Measurements from ENCODE around the gene ZNF556. TPM values are rescaled to one million over a fixed set of nuclear protein-coding genes. Genes with fewer than 3 reads are reported as not detected.

Gene ZNF556
- polyA plus RNA-seq, 6 donors from 2014 or later = not detected

Other genes with a start within 250 kb of the ZNF556 start
- gene GNG7, start 164.6 kb upstream of the ZNF556 start, polyA plus RNA-seq (ENCODE audit: low read depth in 6 of 6) = 10 to 100 TPM; 49.1 to 72.0 (median 60.9) TPM
- 1 to 10 TPM in 5 of 6 donors, under 1 TPM in 1; 0.92 to 2.7 (median 1.5) TPM for gene DIRAS1, start 146.0 kb upstream of the ZNF556 start, polyA plus RNA-seq (ENCODE audit: low read depth in 6 of 6)
- gene SLC39A3, start 127.3 kb upstream of the ZNF556 start, polyA plus RNA-seq (ENCODE audit: low read depth in 6 of 6) = 10 to 100 TPM; 56.2 to 88.7 (median 60.5) TPM
- gene SGTA, start 84.1 kb upstream of the ZNF556 start, polyA plus RNA-seq (ENCODE audit: low read depth in 6 of 6) = 10 to 100 TPM; 18.6 to 38.7 (median 26.3) TPM
- gene THOP1, start 81.8 kb upstream of the ZNF556 start, polyA plus RNA-seq (ENCODE audit: low read depth in 6 of 6) = 10 to 100 TPM; 22.4 to 42.2 (median 38.5) TPM
- gene ZNF554, start 47.5 kb upstream of the ZNF556 start, polyA plus RNA-seq (ENCODE audit: low read depth in 6 of 6) = 1 to 10 TPM in 5 of 6 donors, under 1 TPM in 1; 0.70 to 6.3 (median 3.0) TPM
- 1 to 10 TPM; 1.8 to 6.7 (median 4.5) TPM for gene ZNF555, start 25.9 kb upstream of the ZNF556 start, polyA plus RNA-seq (ENCODE audit: low read depth in 6 of 6)
- gene ZNF57, start 33.6 kb downstream of the ZNF556 start, polyA plus RNA-seq (ENCODE audit: low read depth in 6 of 6) = 1 to 10 TPM; 2.9 to 5.5 (median 3.6) TPM
- gene ZNF77, start 77.6 kb downstream of the ZNF556 start, polyA plus RNA-seq (ENCODE audit: low read depth in 6 of 6) = 1 to 10 TPM in 3 of 6 donors, under 1 TPM in 2, not detected in 1; 0.45 to 3.7 (median 1.1) TPM
- 10 to 100 TPM in 1 of 6 donors, 1 to 10 TPM in 3, under 1 TPM in 2; 0.43 to 10.7 (median 1.8) TPM for gene TLE6, start 110.2 kb downstream of the ZNF556 start, polyA plus RNA-seq (ENCODE audit: low read depth in 6 of 6)
- gene TLE2, start 161.9 kb downstream of the ZNF556 start, polyA plus RNA-seq (ENCODE audit: low read depth in 6 of 6) = 1 to 10 TPM in 4 of 6 donors, under 1 TPM in 1, not detected in 1; 0.84 to 2.3 (median 1.9) TPM
- gene TLE5, start 195.2 kb downstream of the ZNF556 start, polyA plus RNA-seq (ENCODE audit: low read depth in 6 of 6) = 100 to 1,000 TPM; 294 to 651 (median 379) TPM
- 1 to 10 TPM in 2 of 6 donors, under 1 TPM in 3, not detected in 1; 0.23 to 1.2 (median 0.99) TPM for gene GNA11, start 227.0 kb downstream of the ZNF556 start, polyA plus RNA-seq (ENCODE audit: low read depth in 6 of 6)